HG03280 (cell line): ENCODE data around the gene TP53TG3D.
"Not testable (repeated sequence)": the region's sequence is repeated elsewhere in the genome, so short reads cannot be mapped to it uniquely, and the experiment has no call there.

Experiments
- ATAC-seq: cut with Tn5 transposase; IDR thresholded peaks from one replicate; pipeline ENCODE4 v1.9.1; 2021; ENCODE audit warnings: mild to moderate bottlenecking, moderate library complexity; ENCODE audit not compliant: unreplicated experiment

The TP53TG3D gene, protein sequence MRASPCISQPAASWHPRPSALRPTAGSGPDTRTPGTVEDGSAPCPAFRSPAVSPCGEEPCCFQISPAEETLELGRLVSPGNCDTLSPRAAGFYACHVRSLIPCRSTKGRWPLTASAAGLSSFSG

DNA sequence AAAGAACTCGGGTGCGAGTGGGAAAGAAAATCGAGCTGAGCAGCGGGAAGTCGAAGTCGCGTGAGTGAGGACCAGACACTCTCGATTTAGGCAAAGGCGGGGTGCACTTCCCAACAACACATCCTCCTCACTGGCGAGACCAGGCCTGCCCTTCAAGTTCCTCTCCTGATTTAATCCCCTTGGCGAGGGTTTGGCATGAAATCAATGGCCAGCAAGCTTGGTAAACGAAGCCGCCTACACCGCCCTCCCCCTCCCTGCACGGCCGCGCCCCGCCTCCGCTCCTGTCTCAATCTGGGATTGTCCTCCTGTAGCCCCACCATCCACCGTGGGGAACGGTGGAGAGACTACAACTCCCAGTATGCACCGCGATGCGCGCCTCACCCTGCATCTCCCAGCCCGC lies at the start of gene TP53TG3D:
Gene TP53TG3D, plus strand, starts transcription at position 301 of the 400 bp plus-strand sequence. Its CDS starts 68 bp downstream, at position 369.
- not testable (repeated sequence) for ATAC-seq

DNA sequence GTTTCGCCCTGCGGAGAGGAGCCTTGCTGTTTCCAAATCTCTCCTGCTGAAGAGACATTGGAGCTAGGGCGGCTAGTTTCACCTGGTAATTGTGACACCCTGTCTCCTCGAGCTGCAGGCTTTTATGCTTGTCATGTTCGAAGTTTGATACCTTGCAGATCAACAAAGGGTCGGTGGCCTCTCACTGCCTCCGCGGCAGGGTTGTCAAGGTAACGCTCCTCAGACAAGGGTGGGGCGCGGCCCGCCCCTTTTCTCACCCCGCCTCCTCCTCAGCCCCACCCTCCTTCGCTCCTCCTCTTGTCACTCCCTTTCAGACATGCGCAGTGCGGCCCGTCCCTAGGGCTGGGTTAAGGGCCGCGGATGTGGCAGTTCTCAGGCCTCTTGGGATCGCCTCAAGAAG lies 421 bp downstream of the TP53TG3D start:
- ATAC-seq, result not testable (repeated sequence)

DNA sequence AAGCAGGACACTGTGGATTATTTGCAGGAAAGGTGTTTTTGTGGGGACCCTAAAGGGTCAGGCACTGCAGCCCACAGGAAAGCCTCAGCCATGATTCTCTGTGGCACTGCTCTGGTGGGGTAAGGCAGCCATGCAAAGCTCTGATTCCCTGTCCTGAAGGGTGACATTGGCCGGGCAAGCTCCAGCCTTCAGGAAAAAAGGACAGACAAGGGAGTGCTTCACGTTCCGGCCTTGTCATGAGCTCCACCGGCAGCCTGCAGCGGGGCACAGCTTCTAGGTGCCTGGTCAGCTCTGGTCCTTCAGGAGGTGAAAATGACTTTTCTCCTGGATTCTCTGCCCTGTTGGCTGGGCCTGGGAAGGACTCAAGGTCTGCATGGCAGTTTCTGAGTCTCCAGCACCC lies 8.4 kb downstream of the TP53TG3D start:
- ATAC-seq, result not testable (repeated sequence)

DNA sequence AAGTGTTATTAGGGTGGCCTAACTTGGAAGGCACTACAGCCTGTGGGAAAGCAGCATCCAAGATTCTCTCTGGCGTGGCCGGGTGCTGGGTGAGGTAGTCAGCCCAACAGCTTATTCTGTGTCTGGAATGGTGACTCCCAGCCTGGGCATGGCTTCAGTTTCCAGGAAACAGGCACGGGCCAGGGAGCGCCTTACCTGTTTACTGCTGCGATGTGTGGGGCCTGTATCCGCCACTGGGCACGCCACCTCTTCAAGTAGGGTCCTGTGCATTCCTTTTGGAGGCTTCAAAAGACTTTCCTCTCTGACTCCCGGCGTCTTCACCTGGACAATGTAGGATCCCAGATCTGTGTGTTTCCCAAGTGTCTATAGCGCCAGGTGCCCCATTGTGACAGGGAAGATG lies 10.5 kb downstream of the TP53TG3D start:
- ATAC-seq, result not testable (repeated sequence)

DNA sequence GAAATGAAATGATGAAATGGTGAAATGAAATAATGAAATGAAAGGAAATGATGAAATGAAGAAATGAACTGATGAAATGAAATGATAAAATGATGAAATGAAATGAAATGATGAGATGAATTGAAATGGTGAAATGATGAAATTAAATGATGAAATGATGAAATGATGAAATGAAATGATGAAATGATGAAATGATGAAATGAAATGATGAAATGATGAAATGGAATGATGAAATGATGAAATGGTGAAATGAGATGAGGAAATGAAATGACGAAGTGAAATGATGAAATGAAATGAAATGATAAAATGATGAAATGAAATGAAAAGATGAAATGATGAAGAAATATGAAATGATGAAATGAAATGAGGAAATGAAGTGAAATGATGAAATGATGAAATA lies 28.8 kb downstream of the TP53TG3D start:
- ATAC-seq, result not testable (repeated sequence)

DNA sequence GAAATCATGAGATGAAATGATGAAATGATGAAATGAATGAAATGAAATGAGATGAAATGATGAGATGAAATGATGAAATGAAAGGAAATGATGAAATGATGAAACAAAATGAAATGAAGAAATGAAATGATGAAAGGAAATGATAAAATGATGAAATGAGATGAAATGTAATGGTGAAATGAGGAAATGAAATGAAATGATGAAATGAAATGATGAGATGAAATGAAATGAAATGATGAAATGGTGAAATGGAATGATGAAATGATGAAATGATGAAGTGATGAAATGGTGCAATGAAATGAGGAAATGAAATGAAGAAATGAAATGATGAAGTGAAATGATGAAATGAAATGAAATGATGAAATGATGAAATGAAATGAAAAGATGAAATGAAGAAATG lies 29.9 kb downstream of the TP53TG3D start:
- ATAC-seq, result not testable (repeated sequence)

DNA sequence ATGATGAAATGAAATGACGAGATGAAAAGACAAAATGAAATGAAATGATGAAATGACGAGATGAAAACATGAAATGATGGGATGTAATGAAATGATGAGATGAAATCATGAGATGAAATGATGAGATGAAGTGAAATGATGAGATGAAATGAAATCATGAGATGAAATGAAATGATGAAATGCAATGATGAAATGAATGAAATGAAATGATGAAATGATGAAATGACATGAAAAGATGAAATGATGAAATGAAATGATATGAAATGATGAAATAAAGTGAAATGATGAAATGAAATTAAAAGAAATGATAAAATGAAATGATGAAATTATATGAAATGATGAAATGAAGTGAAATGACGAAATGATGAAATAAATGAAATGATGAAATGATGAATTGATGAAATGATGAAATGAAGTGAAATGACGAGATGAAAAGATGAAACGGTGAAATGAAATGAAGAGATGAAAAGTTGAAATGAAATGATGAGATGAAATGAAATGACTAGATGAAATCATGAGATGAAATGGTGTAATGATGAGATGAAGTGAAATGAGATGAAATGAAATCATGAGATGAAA lies 30.9 kb downstream of the TP53TG3D start:
- ATAC-seq, result not testable (repeated sequence)

DNA sequence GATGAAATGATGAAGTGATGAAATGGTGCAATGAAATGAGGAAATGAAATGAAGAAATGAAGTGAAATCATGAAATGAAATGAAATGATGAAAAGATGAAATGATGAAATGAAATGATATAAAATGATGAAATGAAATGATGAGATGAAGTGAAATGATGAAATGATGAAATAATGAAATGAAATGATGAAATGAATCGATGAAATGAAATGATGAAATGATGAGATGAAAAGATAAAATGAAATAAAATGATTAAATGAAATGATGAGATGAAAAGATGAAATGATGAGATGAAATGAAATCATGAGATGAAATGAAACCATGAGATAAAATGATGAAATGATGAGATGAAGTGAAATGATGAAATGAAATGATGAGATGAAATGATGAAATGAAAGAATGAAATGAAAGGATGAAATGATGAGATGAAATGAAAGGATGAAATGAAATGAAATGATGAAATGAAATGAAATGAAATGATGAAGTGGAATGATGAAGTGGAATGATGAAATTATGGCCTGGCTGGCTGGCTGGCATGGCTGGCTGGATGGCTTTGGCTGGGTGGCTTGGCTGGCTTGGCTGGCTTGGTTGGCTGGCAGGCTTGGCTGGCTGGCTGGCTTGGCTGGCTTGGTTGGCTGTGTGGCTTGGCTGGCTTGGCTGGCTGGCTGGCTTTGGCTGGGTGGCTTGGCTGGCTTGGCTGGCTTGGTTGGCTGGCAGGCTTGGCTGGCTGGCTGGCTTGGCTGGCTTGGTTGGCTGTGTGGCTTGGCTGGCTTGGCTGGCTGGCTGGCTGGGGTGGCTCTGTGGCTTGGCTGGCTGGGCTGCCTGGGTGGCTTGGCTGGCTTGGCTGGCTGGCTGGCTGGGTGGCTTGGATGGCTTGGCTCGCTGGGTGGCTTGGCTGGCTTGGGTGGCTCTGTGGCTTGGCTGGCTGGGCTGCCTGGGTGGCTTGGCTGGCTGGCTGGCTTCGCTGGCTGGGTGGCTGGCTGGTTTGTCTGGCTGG lies 32.0 kb downstream of the TP53TG3D start:
- ATAC-seq, result not testable (repeated sequence)

DNA sequence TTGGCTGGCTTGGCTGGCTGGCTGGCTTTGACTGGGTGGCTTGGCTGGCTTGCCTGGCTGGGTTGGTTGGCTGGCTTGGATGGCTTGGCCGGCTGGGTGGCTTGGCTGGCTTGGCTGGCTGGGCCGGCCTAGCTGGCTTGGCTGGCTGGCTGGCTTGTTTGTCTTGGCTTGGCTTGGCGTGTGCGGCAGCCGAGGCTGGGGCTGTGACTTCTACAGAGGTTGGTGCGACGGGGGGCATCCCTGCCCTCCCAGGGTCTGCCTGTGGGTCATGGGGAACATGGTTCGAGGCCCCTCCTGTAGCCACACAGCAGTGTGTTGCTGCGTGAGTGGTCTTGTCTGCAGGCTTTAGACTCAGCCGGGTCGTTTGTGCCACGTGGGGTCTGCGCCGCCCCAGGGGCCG lies 33.1 kb downstream of the TP53TG3D start:
- ATAC-seq, result not testable (repeated sequence)

DNA sequence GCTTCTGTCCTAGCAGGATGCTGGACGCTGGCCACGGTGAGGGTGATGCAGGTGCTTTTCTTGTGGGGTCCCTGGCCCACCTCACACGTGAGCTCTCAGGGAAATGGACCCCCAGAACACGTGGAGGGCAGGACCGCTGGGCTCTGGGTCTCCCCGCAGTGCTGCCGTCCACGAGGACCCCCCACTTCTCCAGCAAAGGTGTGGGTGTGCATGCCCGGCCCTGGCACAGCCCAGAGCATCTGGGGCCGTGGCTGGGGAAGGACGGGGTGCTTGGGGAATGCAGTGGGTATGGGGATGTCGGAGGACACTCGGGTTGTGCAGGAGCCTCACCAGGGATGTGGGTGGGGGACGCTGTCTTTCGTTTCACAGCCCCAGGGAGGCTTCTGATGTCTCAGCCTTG lies 34.7 kb downstream of the TP53TG3D start:
- not testable (repeated sequence) for ATAC-seq

DNA sequence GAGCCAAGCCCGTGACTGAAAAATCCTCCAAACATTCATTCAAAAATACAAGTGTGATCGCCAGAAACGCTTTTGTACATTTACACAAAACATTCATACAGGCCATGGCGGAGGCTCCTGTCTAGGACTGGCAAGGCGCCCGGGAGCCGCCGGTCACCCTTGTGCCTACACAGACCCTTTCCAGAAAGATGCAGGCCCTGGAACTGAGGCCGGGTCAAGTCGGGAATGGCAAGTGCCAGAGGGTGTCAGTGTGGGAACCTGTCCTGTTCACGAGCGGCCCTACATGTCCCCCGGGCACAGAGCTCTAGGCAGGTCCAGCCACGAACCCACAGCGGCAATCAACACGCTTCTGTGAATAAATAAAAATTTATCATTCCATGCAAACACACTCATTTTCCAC lies 36.1 kb downstream of the TP53TG3D start:
- ATAC-seq, result not testable (repeated sequence)

DNA sequence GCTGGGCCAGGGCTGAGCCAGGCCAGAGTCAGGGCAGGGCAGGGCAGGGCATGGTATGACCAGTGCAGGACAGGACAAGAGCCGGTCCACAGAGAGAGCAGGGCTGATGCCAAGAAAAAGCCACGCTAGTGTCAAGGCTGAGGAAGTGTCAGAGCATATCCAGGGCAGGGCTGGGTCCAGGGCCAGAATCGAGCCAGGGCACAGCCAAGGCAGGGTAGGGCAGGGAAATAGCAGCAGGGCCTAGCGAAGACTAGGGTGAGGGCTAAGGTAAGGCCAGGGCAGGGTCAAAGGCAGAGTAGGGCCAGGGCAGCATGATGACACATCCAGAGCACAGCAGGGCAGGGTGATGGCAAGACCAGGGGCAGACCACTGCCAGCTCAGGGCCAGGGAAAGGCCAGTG lies 49.7 kb downstream of the TP53TG3D start:
- ATAC-seq, result not testable (repeated sequence)
